ENCODE measurements around the gene DCUN1D2.
"Not testable (repeated sequence)": the region's sequence is repeated elsewhere in the genome, so short reads cannot be mapped to it uniquely, and the experiment has no call there.

DCUN1D2 gene

GRCh38 chr13:113490496-113491417 is at the start of gene DCUN1D2:
DCUN1D2 (minus strand) TSS chr13:113490711; CDS start chr13:113490669, 42 bp downstream.
- in situ Hi-C loops (cut with MboI; ENCODE audit: low sequenced_read_pairs) = no loop called here

DNA sequence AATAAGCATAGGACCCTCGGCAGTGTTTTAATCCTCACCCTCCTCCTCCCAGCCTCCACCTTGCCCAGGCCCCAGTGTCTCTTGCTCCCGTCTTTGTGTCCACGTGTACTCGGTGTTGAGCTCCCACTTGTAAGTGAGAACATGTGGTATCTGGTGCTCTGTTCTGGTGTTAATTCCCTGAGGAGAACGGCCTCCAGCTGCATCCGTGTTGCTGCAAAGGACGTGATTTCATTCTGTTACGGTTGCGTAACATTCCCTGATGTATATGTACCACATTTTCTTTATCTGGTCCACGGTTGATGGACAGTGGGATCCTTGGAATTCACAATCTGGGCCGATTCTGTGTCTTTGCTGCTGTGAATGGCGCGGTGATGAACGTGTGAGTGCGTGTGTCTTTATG is 49.3 kb upstream of the DCUN1D2 start:
- in situ Hi-C loops (cut with MboI; ENCODE audit: low sequenced_read_pairs) = no loop called here

GRCh38 chr13:113539176-113539575 is 48.7 kb upstream of the DCUN1D2 start:
- in situ Hi-C loops (cut with MboI; ENCODE audit: low sequenced_read_pairs) = no loop called here

GRCh38 chr13:113538689-113539058 is 48.2 kb upstream of the DCUN1D2 start:
- in situ Hi-C loops (cut with MboI; ENCODE audit: low sequenced_read_pairs) = no loop called here

DNA sequence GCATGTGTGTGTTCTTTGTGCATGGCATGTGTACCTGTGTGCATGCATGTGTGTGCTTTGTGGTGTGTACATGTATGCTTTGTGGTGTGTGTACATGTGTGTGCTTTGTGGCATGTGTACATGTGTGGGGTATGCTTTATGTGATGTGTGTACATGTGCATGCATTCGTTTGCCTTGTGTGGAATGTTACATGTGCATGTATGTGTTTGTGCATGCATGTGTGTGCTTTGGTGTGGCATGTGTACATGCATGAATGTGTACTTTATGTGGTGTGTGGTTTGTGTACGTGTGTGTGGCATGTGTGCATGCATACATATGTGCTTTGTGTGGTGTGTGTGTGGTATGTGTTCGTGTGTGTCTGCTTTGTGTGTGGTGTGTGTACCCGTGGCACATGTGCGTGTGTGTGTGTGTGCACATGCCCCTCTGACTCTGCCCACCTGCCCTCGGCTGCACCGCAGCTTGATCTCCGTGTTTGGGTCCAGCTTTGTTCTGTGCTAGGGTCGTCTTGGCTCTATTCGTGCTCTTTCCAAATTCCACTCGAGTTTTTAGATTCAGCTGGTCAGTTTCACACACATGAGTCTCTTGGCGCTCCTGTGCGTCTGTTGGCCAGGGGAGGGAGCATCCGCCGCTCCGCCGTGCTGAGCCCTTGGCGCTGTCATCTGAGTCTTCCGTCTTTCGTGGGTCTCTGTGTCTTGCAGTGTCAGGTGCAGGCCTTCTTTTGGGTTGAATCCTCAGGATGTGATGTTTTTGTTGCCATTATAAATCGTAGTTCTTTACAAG is 47.6 kb upstream of the DCUN1D2 start:
- in situ Hi-C loops (cut with MboI; ENCODE audit: low sequenced_read_pairs) = no loop called here

GRCh38 chr13:113537205-113537604 is 46.7 kb upstream of the DCUN1D2 start:
- in situ Hi-C loops (cut with MboI; ENCODE audit: low sequenced_read_pairs) = no loop called here

DNA sequence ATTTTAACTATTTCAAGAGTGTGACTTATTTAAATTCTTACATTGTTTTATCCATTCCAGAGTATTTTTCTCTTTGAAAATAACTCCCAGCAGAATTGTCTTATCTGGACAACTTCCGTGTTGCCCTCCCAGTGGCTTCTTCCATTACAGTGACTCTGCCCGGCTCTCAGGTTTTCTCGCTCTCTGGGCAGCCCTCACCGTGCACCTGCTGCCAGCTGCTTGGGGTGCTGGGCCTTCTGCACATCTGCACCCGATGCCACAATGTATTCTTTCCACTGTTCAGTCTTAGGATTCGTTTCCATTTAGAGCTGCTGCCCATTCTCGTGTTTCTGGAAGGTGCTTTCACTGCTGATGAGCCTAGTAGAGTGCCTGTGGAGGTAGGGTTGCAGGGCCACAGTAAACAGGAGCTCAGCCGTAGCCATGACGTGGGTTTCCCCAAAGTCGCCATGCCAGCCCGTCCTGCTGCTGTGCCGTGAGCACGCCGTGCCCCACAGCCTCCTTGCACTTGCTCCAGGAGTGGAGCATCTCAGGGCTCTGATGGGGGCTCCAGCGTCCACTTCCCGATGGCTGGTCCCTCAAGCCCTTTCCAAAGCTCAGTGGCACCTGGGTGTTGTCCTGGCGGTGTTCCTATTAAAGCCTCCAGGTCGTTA is 46.1 kb upstream of the DCUN1D2 start:
- in situ Hi-C loops (cut with MboI; ENCODE audit: low sequenced_read_pairs) = no loop called here

GRCh38 chr13:113535381-113535781 is 44.9 kb upstream of the DCUN1D2 start:
- in situ Hi-C loops (cut with MboI; ENCODE audit: low sequenced_read_pairs) = no loop called here

- in situ Hi-C loops (cut with MboI; ENCODE audit: low sequenced_read_pairs) = no loop called here
These were observed 43.8 kb upstream of the DCUN1D2 start for GRCh38 chr13:113534236-113534860.

- in situ Hi-C loops (cut with MboI; ENCODE audit: low sequenced_read_pairs) = no loop called here
These were observed 42.8 kb upstream of the DCUN1D2 start for GRCh38 chr13:113533161-113533840.

DNA sequence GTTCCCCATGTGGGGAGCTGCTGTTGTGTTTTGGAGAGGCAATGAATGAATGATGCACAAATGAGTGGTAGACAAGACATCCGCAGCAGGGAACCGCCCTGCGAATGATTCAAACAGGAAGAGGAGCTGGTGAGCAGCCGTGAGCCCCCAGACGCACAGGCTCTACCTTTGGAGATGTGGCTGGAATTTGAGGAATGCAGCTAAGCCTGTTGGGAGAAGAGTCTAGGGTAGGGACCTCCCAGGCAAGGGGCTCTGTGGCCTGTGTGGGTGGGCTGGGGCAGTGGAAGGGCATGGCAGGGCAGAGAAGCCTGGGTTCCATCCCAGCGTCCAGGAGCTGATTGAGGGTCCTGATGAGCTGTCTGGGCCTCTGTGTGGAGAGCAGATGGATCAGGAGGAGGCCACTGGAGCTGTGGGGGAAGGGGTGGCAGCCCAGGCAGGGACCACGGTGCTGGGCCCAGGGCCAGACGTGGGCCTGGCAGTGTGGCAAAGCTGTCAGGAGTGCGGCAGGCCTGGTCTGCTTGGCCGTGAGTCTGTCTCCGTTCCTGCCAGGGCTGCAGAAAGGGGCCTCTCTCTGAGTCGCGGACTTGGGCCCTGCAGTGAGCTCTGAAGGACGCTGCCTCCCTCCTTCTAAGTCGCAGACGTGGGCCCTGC is 41.8 kb upstream of the DCUN1D2 start:
- in situ Hi-C loops (cut with MboI; ENCODE audit: low sequenced_read_pairs) = no loop called here

- in situ Hi-C loops (cut with MboI; ENCODE audit: low sequenced_read_pairs) = no loop called here
These were observed 40.7 kb upstream of the DCUN1D2 start for GRCh38 chr13:113531041-113531873.

DNA sequence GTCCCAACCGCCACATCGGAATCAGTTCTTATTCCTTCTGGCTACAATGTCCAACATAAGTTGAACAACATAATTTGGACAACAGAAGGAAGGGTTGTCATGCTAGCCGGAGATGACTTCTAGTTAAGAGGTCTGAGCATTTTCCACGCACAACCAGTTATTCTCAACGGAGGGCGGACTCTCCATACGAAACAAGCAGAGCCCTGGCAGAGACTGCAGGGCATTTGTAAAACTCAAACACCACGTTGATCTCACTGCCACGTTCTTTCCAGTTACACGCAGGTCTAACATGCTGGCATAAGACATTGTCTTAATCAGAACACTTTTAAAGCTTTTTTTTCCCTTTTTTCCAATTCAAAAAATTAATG is 38.3 kb upstream of the DCUN1D2 start:
- in situ Hi-C loops (cut with MboI; ENCODE audit: low sequenced_read_pairs) = no loop called here

DNA sequence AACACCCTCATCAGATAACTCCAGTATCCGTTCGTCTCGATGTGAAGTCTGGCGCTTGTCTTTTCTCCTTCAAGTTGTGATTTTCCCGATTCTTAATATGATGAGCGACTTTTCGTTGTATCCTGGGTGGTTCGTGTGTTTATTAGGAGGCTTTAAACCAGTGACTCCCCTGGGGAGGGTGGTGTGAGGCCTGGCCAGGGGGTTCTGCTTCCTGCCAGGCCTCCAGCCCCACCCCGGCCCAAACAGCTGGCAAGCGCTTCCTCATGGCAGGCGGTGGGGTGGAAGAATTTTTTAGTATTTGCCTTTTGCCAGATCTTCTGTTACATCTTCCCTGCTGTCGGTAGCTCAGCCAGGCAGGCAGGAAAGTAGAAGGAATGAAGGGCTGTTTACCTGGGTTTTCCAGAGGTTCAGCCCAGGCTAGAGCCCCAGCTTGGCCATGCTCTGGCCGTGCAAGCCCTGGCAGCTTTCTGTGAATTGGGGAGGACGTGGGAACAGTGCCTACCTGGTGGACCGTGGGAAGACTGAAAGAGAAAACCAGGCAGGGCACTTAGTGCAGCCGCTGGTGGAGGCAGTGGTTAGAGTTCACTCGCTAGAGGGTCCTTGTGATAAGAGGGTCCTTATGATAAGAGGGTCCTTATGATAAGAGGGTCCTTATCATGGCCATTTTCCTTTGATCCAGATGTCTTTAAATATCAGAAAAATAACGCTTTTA is 37.7 kb upstream of the DCUN1D2 start:
- in situ Hi-C loops (cut with MboI; ENCODE audit: low sequenced_read_pairs) = no loop called here

DNA sequence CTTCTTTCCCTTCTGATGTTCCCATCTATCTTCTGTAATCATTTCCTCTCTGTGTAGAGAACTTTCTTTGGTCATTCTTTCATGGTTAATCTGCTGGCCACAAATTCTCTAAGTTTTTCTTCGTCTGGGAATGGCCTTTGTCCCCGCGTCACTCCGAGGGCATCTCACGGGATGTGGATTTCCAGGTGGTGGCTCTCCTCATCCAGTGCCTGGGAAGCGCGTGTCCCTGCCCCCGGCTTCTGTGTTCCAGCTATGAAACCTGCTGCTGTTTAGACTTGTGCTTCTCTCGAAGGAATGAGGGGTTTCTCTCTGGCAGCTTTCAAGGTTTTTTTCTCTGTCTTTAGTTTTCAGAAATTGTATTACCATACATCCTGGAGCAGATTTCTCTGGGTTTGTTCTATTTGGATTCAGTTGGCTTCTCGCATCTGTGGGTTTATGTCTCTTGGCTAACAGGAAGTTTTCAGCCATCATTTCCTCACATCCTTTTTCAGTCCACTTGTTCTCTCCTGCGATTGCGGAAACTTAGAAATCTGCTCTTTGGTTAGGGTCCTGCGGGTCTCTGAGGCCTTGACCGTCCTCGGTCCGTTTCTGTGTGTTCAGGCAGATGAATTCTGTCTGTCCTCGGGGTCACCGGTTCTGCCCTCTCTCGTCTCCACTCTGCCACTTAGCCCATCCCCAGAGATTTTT is 36.9 kb upstream of the DCUN1D2 start:
- in situ Hi-C loops (cut with MboI; ENCODE audit: low sequenced_read_pairs) = no loop called here

DNA sequence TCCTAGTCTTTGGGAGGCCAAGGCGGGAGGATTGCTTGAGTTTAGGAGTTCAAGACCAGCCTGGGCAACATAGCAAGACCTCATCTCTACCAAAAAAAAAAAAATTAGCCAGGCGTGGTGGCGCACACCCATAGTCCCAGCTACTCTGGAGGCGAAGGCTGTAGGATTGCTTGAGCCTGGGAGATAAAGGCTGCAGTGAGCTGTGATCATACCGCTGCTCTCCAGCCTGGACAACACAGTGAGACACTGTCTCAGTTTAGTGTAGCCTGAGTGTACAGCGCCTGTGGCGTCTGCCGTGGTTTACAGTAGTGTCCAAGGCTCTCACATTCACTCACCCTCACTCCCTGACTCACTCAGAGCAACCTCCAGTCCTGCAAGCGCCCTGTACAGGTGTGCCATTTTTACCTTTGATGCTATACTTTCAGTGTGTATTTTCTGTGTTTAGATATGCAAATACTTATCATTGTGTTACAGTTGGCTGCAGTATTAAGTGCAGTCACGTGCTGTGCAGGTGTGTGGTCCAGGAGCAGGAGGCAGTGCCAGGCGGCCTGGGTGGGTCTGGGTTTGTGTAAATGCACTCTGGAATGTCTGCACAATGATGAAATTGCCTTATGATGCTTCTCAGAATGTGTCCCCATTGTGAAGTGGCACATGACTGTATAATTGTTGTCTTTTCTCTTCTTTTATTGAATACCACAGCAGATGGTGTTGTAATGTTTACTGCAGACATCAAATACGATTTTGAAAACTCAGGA is 36.1 kb upstream of the DCUN1D2 start:
- in situ Hi-C loops (cut with MboI; ENCODE audit: low sequenced_read_pairs) = no loop called here

DNA sequence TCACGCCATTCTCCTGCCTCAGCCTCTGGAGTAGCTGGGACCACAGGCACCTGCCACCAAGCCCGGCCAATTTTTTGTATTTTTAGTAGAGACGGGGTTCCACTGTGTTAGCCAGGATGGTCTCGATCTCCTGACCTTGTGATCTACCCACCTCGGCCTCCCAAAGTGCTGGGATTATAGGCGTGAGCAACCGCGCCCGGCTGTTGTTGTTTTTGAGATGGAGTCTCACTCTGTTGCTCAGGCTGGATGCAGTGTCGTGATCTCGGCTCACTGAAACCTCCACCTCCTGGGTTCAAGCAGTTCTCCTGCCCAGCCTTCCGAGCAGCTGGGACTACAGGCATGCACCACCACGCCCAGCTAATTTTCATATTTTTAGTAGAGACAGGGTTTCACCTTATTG is 31.9 kb upstream of the DCUN1D2 start:
- in situ Hi-C loops (cut with MboI; ENCODE audit: low sequenced_read_pairs) = not testable (repeated sequence)

Measured in HL-60/S4 treated with retinoic acid at 250 ng/mL for 4 days and 3 days (cell line).